ENCODE data around the gene HAUS8. TPM values are rescaled to one million over a fixed set of nuclear protein-coding genes. Genes with fewer than 3 reads are reported as not detected.

Gene HAUS8
- total and polyA plus RNA-seq, 2 of the 13 experiments (the other 11 are each of a cell fraction or from before 2014, with no cell fraction given), result 7.8 to 17.5 TPM

GRCh38 chr19:17080440-17080801, 5.2 kb upstream of the HAUS8 start:
- no peak for ATAC-seq
- Histone ChIP-seq H3K4me1 (ENCODE audit: insufficient read depth, low read length) (peaks cover 40% of the 10 kb centered on the region), H3K9ac (ENCODE audit: insufficient read depth, low read depth, low read length) (peak overlapping the region; percentile 69), H2AFZ (ENCODE audit: low read length) (no peak overlapping the region), H3K9me3 (ENCODE audit: low read length) (no peaks in the 10 kb centered on the region), H3K27ac (ENCODE audit: extremely low read length, insufficient read depth, low read length) (peak overlapping the region; percentile 66), H3K4me3 (replicated peaks in 1 of 3; ENCODE audit: insufficient read depth in 1 of 3, low read depth in 2 of 3, low read length in 3 of 3) (peak overlapping the region in 2 of 3 experiments; percentile 53 to 67; a peak in 2 of 6 replicates), H4K20me1 (ENCODE audit: insufficient read depth, low read length) (no peaks in the 10 kb centered on the region), H3K4me2 (ENCODE audit: low read depth, low read length) (peak overlapping the region; percentile 79), H3K36me3 (replicated peaks in 1 of 2; ENCODE audit: control insufficient read depth in 1 of 2, insufficient read depth in 2 of 2, low read length in 2 of 2) (no peaks in the 10 kb centered on the region), H3K79me2 (ENCODE audit: insufficient read depth, low read length) (peaks cover 57% of the 10 kb centered on the region), H3K27me3 (ENCODE audit: control insufficient read depth in 1 of 2, insufficient read depth in 2 of 2, low read length in 2 of 2) (no peaks in the 10 kb centered on the region; a peak in 1 of 5 replicates)
- in situ Hi-C loops (cut with HindIII; ENCODE audit: extremely low pct_ligation_motif_present, low pct_unique_long_range_greater_than_20kb) (no loop called here), intact Hi-C loops (cut with micrococcal nuclease; ENCODE audit: unreplicated experiment) (loop anchor here (2.0 kb wide), 1 partner anchor 16 kb away; no protein-coding TSS in a partner anchor)
- WGBS (ENCODE audit: low lambda C conversion rate), result 84% methylated on average over 4 of the region's 4 CpGs
- no TSS peak for BruUV-seq (replicated peaks)
- TF ChIP-seq RORA (CRISPR knock-in tag; IDR thresholded peaks at IDR 0.05) (no peak), ATF7 (IDR thresholded peaks at IDR 0.05) (0 out of 2 replicates have a peak, but pooled peaks have one; percentile 52), ATF7 (CRISPR knock-in tag; IDR thresholded peaks at IDR 0.05) (no peak), ZBTB1 (CRISPR knock-in tag; IDR thresholded peaks at IDR 0.05; ENCODE audit: borderline replicate concordance) (no peak), ZMYM3 (CRISPR knock-in tag; IDR thresholded peaks at IDR 0.05) (peak; percentile 51; the same call in 1 of the 2 replicates), CEBPB (IDR thresholded peaks at IDR 0.05; ENCODE audit: borderline replicate concordance, low read depth, low read length) (no peak), TBX3 (IDR thresholded peaks at IDR 0.05; ENCODE audit: borderline replicate concordance) (no peak), YEATS4 (CRISPR knock-in tag; IDR thresholded peaks at IDR 0.05; ENCODE audit: borderline replicate concordance) (0 out of 2 replicates have a peak, but pooled peaks have one; percentile 3), ZNF121 (CRISPR knock-in tag; IDR thresholded peaks at IDR 0.05) (peak; percentile 98), NAIF1 (CRISPR knock-in tag; IDR thresholded peaks at IDR 0.05; ENCODE audit: borderline replicate concordance) (peak; percentile 51; the same call in 1 of the 2 replicates), ZNF784 (CRISPR knock-in tag; IDR thresholded peaks at IDR 0.05; ENCODE audit: borderline replicate concordance) (no peak), U2AF1 (optimal IDR thresholded peaks at IDR 0.05; ENCODE audit: low read depth, low read length) (no peak), RAD21 (CRISPR knock-in tag; IDR thresholded peaks at IDR 0.05) (0 out of 2 replicates have a peak, but pooled peaks have one; percentile 2), TBP (CRISPR knock-in tag; IDR thresholded peaks at IDR 0.05) (no peak), LCORL (IDR thresholded peaks at IDR 0.05) (no peak), LCORL (CRISPR knock-in tag; IDR thresholded peaks at IDR 0.05) (0 out of 2 replicates have a peak, but pooled peaks have one; percentile 20), CHD4 (IDR thresholded peaks at IDR 0.05; ENCODE audit: borderline replicate concordance, low read length) (peak; percentile 67; the same call in 1 of the 2 replicates)
- TF ChIP-seq, protein P1, sequence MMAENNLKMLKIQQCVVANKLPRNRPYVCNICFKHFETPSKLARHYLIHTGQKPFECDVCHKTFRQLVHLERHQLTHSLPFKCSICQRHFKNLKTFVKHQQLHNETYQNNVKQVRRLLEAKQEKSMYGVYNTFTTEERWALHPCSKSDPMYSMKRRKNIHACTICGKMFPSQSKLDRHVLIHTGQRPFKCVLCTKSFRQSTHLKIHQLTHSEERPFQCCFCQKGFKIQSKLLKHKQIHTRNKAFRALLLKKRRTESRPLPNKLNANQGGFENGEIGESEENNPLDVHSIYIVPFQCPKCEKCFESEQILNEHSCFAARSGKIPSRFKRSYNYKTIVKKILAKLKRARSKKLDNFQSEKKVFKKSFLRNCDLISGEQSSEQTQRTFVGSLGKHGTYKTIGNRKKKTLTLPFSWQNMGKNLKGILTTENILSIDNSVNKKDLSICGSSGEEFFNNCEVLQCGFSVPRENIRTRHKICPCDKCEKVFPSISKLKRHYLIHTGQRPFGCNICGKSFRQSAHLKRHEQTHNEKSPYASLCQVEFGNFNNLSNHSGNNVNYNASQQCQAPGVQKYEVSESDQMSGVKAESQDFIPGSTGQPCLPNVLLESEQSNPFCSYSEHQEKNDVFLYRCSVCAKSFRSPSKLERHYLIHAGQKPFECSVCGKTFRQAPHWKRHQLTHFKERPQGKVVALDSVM (CRISPR knock-in tag; IDR thresholded peaks at IDR 0.05), result peak; percentile 60; the same call in 1 of the 2 replicates
- POLR2A ChIA-PET, result no interaction called here
- FAIRE-seq, result no peak
- DNase-seq (ENCODE audit: low spot score), result no peak
- CTCF ChIA-PET (ENCODE audit: low intra/inter-chr PET ratio, low total read pairs), result interaction anchor here (0.8 to 1.5 kb wide), 2 partner anchors 18 to 23 kb away, joined by 3 to 5 read pairs; no protein-coding TSS in a partner anchor

Data from HepG2 (cell line).